ENCODE data around the gene SLC22A23.

The SLC22A23 gene

GRCh38 chr6:3471711-3472110 lies 14.9 kb upstream of the SLC22A23 start:
- DNase-seq (ENCODE audit: extremely low read depth, low read depth), result no peak
- H3K4me3 ChIP-seq (replicated peaks; ENCODE audit: low read depth, low read length), result no peak overlapping the region
- no peak for TF ChIP-seq CTCF (IDR thresholded peaks at IDR 0.05; ENCODE audit: low read depth, low read length, missing control alignments)

- no peak for DNase-seq (ENCODE audit: extremely low read depth, low read depth)
- H3K4me3 ChIP-seq (replicated peaks; ENCODE audit: low read depth, low read length), result no peak overlapping the region
- no peak for TF ChIP-seq CTCF (IDR thresholded peaks at IDR 0.05; ENCODE audit: low read depth, low read length, missing control alignments)
Observed at GRCh38 chr6:3471286-3471685, 14.4 kb upstream of the SLC22A23 start.

DNA sequence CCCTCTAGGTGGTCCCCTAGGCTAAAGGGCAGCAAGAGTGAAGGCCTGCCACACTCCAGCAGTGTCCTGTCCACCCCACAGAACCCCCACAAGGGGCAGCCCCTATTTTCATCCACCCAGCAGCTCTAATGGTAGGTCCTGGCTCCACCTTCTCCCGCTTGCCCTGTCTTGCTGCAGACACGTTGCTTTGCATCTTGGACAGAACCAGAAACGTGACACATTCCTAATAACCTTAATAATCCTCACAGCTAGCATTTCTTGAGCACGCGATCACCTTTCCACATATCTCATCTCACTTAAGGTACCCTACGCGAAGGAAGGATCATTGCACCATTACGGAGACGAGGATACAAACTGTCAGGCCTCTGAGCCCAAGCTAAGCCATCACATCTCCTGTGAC lies 11.7 kb upstream of the SLC22A23 start:
- TF ChIP-seq CTCF (IDR thresholded peaks at IDR 0.05; ENCODE audit: low read depth, low read length, missing control alignments), result no peak
- no peak for DNase-seq (ENCODE audit: extremely low read depth, low read depth)

GRCh38 chr6:3467996-3468395 lies 11.1 kb upstream of the SLC22A23 start:
- no peak overlapping the region for H3K4me3 ChIP-seq (replicated peaks; ENCODE audit: low read depth, low read length)
- TF ChIP-seq CTCF (IDR thresholded peaks at IDR 0.05; ENCODE audit: low read depth, low read length, missing control alignments), result no peak
- no peak for DNase-seq (ENCODE audit: extremely low read depth, low read depth)

More for the DNA sequence above, 11.7 kb upstream of the SLC22A23 start:
- H3K4me3 ChIP-seq (replicated peaks; ENCODE audit: low read depth, low read length), result no peak overlapping the region

DNA sequence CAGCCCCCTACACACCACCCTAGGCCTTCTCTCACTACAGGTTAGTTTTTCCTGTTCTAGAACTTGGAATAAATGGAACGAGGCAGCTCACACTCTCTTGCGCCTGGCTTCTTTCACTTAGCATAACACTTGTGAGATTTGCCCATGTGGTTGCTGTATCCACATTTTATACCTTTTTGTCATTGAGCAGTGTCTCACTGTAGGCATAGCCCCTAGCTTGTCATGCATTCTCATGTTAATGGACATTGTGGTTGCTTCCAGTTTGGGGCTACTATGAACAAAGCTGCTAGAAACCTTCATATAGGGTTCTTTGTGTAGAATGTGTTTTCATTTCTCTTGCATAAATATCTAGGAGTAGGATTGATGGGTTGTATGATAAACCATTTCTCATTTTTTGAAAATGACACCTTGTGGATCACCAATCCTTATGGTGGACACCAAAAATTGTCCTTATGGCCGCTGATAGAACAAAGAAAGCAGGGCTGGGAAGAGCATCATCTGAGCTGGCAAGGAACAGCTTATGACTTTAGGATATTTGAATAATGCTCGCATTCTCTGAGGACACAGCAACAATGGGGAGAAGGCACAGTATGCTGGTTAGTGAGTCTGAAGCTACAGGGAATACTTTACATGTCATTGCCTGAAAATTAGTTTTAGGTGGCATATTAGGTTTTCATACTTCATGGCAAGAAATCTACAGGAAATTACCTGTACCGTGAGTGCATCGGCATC lies 9.8 kb upstream of the SLC22A23 start:
- TF ChIP-seq CTCF (IDR thresholded peaks at IDR 0.05; ENCODE audit: low read depth, low read length, missing control alignments), result no peak
- no peak overlapping the region for H3K4me3 ChIP-seq (replicated peaks; ENCODE audit: low read depth, low read length)
- no peak for DNase-seq (ENCODE audit: extremely low read depth, low read depth)

GRCh38 chr6:3460253-3460652 lies 3.4 kb upstream of the SLC22A23 start:
- H3K4me3 ChIP-seq (replicated peaks; ENCODE audit: low read depth, low read length), result no peak overlapping the region

More at GRCh38 chr6:3460253-3460652, 3.4 kb upstream of the SLC22A23 start:
- no peak for DNase-seq (ENCODE audit: extremely low read depth, low read depth)
- TF ChIP-seq CTCF (IDR thresholded peaks at IDR 0.05; ENCODE audit: low read depth, low read length, missing control alignments), result no peak

Measured in HFF-Myc (cell line).